Lower leg skin (tissue), 3 donors: ENCODE data around the gene GREB1.

Experiments
- CTCF ChIP-seq, 3 donors: fragments of 450-650 bp; IDR thresholded peaks; one replicate each; pipeline ENCODE4 v1.5.1; 2016; ENCODE audit warnings: antibody characterized with exemption in 3 of 3, mild to moderate bottlenecking in 3 of 3, moderate library complexity in 2 of 3
- POLR2A ChIP-seq, 2 donors: fragments of 450-650 bp; IDR thresholded peaks; one replicate each; pipeline ENCODE4 v1.6.1; 2016 to 2017; ENCODE audit warnings: antibody characterized with exemption in 2 of 2, mild to moderate bottlenecking in 1 of 2, moderate library complexity in 1 of 2

- TF ChIP-seq CTCF (IDR thresholded peaks at IDR 0.05), result no peak
- TF ChIP-seq POLR2A (IDR thresholded peaks at IDR 0.05), result no peak
Measured at GRCh38 chr2:11508279-11508678, 25.6 kb upstream of the GREB1 start.
